Stimulated activated CD8-positive, alpha-beta memory T cell treated with anti-CD3 and anti-CD28 coated beads, Interleukin-2, amount 100 ng/mL, for 1 hour (primary cell): ENCODE data around the gene RSPH10B2.
A peak's percentile ranks its signal among the peaks of the same experiment; 100 is the strongest.
"Not testable (repeated sequence)": the region's sequence is repeated elsewhere in the genome, so short reads cannot be mapped to it uniquely, and the experiment has no call there.

ENCODE experiments used
- DNase-seq, 2 donors: peaks; one replicate each; pipeline ENCODE4 v3.0.0-alpha.2; 2020; ENCODE audit warnings: low read depth in 2 of 2

RSPH10B2 gene

GRCh38 chr7:6753964-6754363, at the start of gene RSPH10B2:
Gene RSPH10B2, plus strand, starts transcription at chr7:6754103. Its CDS starts 3,575 bp downstream, at chr7:6757678.
- DNase-seq = not testable (repeated sequence)

- peak in 1 of 2 donors; percentile 11 for DNase-seq
Measured at GRCh38 chr7:6705959-6706665, 47.8 kb upstream of the RSPH10B2 start.

- DNase-seq = peak; percentile 89 to 94
Measured at GRCh38 chr7:6706666-6707407, 47.1 kb upstream of the RSPH10B2 start, which contains the start of gene ZNF12. Gene ZNF12, minus strand, starts transcription at chr7:6706947. Its CDS starts 1,774 bp downstream, at chr7:6705173.

- no peak for DNase-seq
Measured at GRCh38 chr7:6708304-6708703, 45.6 kb upstream of the RSPH10B2 start.

- DNase-seq = no peak
Measured at GRCh38 chr7:6709808-6710207, 44.1 kb upstream of the RSPH10B2 start.

- no peak for DNase-seq
Measured at GRCh38 chr7:6714360-6714759, 39.5 kb upstream of the RSPH10B2 start.

GRCh38 chr7:6715898-6716297, 38.0 kb upstream of the RSPH10B2 start:
- DNase-seq = not testable (repeated sequence)

GRCh38 chr7:6718124-6718523, 35.8 kb upstream of the RSPH10B2 start:
- no peak for DNase-seq

GRCh38 chr7:6724351-6724750, 29.6 kb upstream of the RSPH10B2 start:
- not testable (repeated sequence) for DNase-seq

- DNase-seq = no peak
Measured at GRCh38 chr7:6725003-6725402, 28.9 kb upstream of the RSPH10B2 start.

GRCh38 chr7:6726341-6726740, 27.6 kb upstream of the RSPH10B2 start:
- not testable (repeated sequence) for DNase-seq

- no peak for DNase-seq
Measured at GRCh38 chr7:6727663-6728062, 26.2 kb upstream of the RSPH10B2 start.

- DNase-seq = not testable (repeated sequence)
Measured at GRCh38 chr7:6728893-6729491, 24.9 kb upstream of the RSPH10B2 start.

GRCh38 chr7:6729492-6730342, 24.2 kb upstream of the RSPH10B2 start:
- peak; percentile 66 to 69 for DNase-seq

- no peak for DNase-seq
Measured at GRCh38 chr7:6730343-6730633, 23.6 kb upstream of the RSPH10B2 start.

- DNase-seq = not testable (repeated sequence)
Measured at GRCh38 chr7:6738415-6738814, 15.5 kb upstream of the RSPH10B2 start.

GRCh38 chr7:6744410-6745100, 9.3 kb upstream of the RSPH10B2 start:
- DNase-seq = not testable (repeated sequence)

GRCh38 chr7:6749335-6749734, 4.6 kb upstream of the RSPH10B2 start:
- not testable (repeated sequence) for DNase-seq

GRCh38 chr7:6750173-6750572, 3.7 kb upstream of the RSPH10B2 start:
- not testable (repeated sequence) for DNase-seq

- DNase-seq = not testable (repeated sequence)
Measured at GRCh38 chr7:6761186-6761585, 7.3 kb downstream of the RSPH10B2 start.

GRCh38 chr7:6781581-6781980, 27.7 kb downstream of the RSPH10B2 start:
- not testable (repeated sequence) for DNase-seq
